Caco-2 (cell line): ENCODE data around the gene AP4S1. TPM values are rescaled to one million over a fixed set of nuclear protein-coding genes. Genes with fewer than 3 reads are reported as not detected.
"Not testable (repeated sequence)": the region's sequence is repeated elsewhere in the genome, so short reads cannot be mapped to it uniquely, and the experiment has no call there.

Experiments
- BruUV-seq: library from RNA; stranded (reverse); fragments of 400-500 nt; replicated peaks from 2 replicates; lab custom pipeline; 2021; lab: Mats Ljungman, UMichigan
- CTCF ChIA-PET: fragments of 300-600 bp; sonication (Branson Sonifier 250); formaldehyde crosslinking; loops from one replicate; lab custom pipeline; 2022; ENCODE audit warnings: antibody characterized with exemption; lab: Charles Lee
- POLR2A ChIA-PET: fragments of 300-600 bp; sonication (Branson Sonifier 250); formaldehyde crosslinking; loops from one replicate; lab custom pipeline; 2022; ENCODE audit warnings: antibody characterized with exemption; lab: Charles Lee
- DNase-seq, 2 experiments: peaks; one replicate each; pipeline versions ENCODE4 v3.0.0 to v3.0.0-alpha.2; 2020 to 2022
- H3K27me3 ChIP-seq: replicated peaks from 2 replicates; pipeline ENCODE4 v1.6.0; 2011; ENCODE audit warnings: low read length; ENCODE audit not compliant: control insufficient read depth, insufficient read depth
- H3K36me3 ChIP-seq: 2 replicates; pipeline ENCODE4 v1.5.1; 2011; ENCODE audit warnings: low read length; ENCODE audit not compliant: control insufficient read depth, insufficient read depth
- H3K4me1 ChIP-seq: fragments of 250-450 bp; sonication (Bioruptor Pico); 2 replicates; pipeline ENCODE4 v1.5.1; 2020; ENCODE audit warnings: mild to moderate bottlenecking
- H3K4me3 ChIP-seq: 2 replicates; pipeline ENCODE4 v1.5.1; 2011; ENCODE audit warnings: low read depth, mild to moderate bottlenecking, control low read depth, low read length
- H3K9me3 ChIP-seq: fragments of 250-450 bp; sonication (Bioruptor Pico); 2 replicates; pipeline ENCODE4 v1.5.1; 2020; ENCODE audit warnings: mild to moderate bottlenecking, moderate library complexity
- H3K27ac Mint-ChIP-seq: one replicate; pipeline ENCODE4 v1.8.0; 2022; ENCODE audit warnings: mixed read lengths; ENCODE audit not compliant: unreplicated experiment
- H3K27me3 Mint-ChIP-seq: one replicate; pipeline ENCODE4 v1.8.0; 2022; ENCODE audit warnings: mixed read lengths; ENCODE audit not compliant: insufficient read depth, unreplicated experiment
- H3K36me3 Mint-ChIP-seq: one replicate; pipeline ENCODE4 v1.8.0; 2022; ENCODE audit warnings: mild to moderate bottlenecking, mixed read lengths; ENCODE audit not compliant: insufficient read depth, unreplicated experiment
- H3K4me1 Mint-ChIP-seq: one replicate; pipeline ENCODE4 v1.8.0; 2022; ENCODE audit warnings: low read depth, mixed read lengths; ENCODE audit not compliant: unreplicated experiment
- H3K4me3 Mint-ChIP-seq: one replicate; pipeline ENCODE4 v1.8.0; 2022; ENCODE audit warnings: mild to moderate bottlenecking, moderate library complexity, mixed read lengths; ENCODE audit not compliant: unreplicated experiment
- H3K9me3 Mint-ChIP-seq: one replicate; pipeline ENCODE4 v1.8.0; 2022; ENCODE audit warnings: mixed read lengths; ENCODE audit not compliant: unreplicated experiment
- CTCF ChIP-seq, 2 experiments: fragments of 200-600 bp in 1 of 2; IDR thresholded peaks; 1 replicate in 1 of 2; 2 replicates in 1 of 2; pipeline versions ENCODE4 v1.5.1 to v1.8.0; 2011 to 2022; ENCODE audit warnings: antibody characterized with exemption in 1 of 2, control low read depth in 1 of 2, inconsistent platforms in 1 of 2, low read depth in 1 of 2, low read length in 1 of 2, mild to moderate bottlenecking in 1 of 2, moderate library complexity in 1 of 2; ENCODE audit not compliant: insufficient read depth in 1 of 2, severe bottlenecking in 1 of 2, unreplicated experiment in 1 of 2
- intact Hi-C: fragments of 100-400 bp; cut with micrococcal nuclease; formaldehyde crosslinking; loops from one replicate; pipeline ENCODE4 v1.10.0; 2022; ENCODE audit not compliant: unreplicated experiment
- total RNA-seq: library from RNA; stranded (reverse); gene quantifications from 2 replicates; pipeline ENCODE4 v1.2.3, GENCODE V29; 2022

Gene AP4S1
- total RNA-seq, 1 experiment from 2014 or later: 13.2 TPM

GRCh38 chr14:31051023-31051422 lies 25.6 kb downstream of the AP4S1 start:
- intact Hi-C loops: no loop called here
- ChIA-PET POLR2A (no interaction called here), CTCF (no interaction called here)
- no peaks in the 10 kb centered on the region for H3K27me3 ChIP-seq
- no peak for DNase-seq
- Mint-ChIP-seq H3K36me3 (no peaks in the 10 kb centered on the region), H3K4me3 (no peak overlapping the region), H3K27ac (no peak overlapping the region), H3K4me1 (no peaks in the 10 kb centered on the region), H3K27me3 (no peaks in the 10 kb centered on the region), H3K9me3 (no peaks in the 10 kb centered on the region)
- H3K9me3 ChIP-seq: no peaks in the 10 kb centered on the region
- BruUV-seq: no TSS peak
- TF ChIP-seq CTCF (IDR thresholded peaks at IDR 0.05; ENCODE audit: insufficient read depth in 1 of 2, low read depth in 1 of 2, low read length in 1 of 2, severe bottlenecking in 1 of 2, unreplicated experiment in 1 of 2): no peak
- H3K36me3 ChIP-seq: no peaks in the 10 kb centered on the region
- H3K4me1 ChIP-seq: no peaks in the 10 kb centered on the region
- no peak overlapping the region for H3K4me3 ChIP-seq

GRCh38 chr14:31051511-31051910 lies 26.1 kb downstream of the AP4S1 start:
- ChIA-PET CTCF (no interaction called here), POLR2A (no interaction called here)
- Mint-ChIP-seq H3K4me1 (no peaks in the 10 kb centered on the region), H3K27ac (no peak overlapping the region), H3K36me3 (no peaks in the 10 kb centered on the region), H3K9me3 (no peaks in the 10 kb centered on the region), H3K27me3 (no peaks in the 10 kb centered on the region), H3K4me3 (no peak overlapping the region)
- DNase-seq: no peak
- no peaks in the 10 kb centered on the region for H3K9me3 ChIP-seq
- no peaks in the 10 kb centered on the region for H3K4me1 ChIP-seq
- H3K4me3 ChIP-seq: no peak overlapping the region
- H3K27me3 ChIP-seq: no peaks in the 10 kb centered on the region
- no peaks in the 10 kb centered on the region for H3K36me3 ChIP-seq
- TF ChIP-seq CTCF (IDR thresholded peaks at IDR 0.05; ENCODE audit: insufficient read depth in 1 of 2, low read depth in 1 of 2, low read length in 1 of 2, severe bottlenecking in 1 of 2, unreplicated experiment in 1 of 2): no peak
- intact Hi-C loops: no loop called here
- BruUV-seq: no TSS peak

GRCh38 chr14:31052905-31053586 lies 27.6 kb downstream of the AP4S1 start:
- POLR2A ChIA-PET, H3K27me3 Mint-ChIP-seq, H3K36me3 ChIP-seq, CTCF ChIA-PET, H3K4me3 Mint-ChIP-seq, H3K27me3 ChIP-seq, BruUV-seq, H3K9me3 Mint-ChIP-seq, H3K36me3 Mint-ChIP-seq, H3K27ac Mint-ChIP-seq, H3K9me3 ChIP-seq, H3K4me3 ChIP-seq, DNase-seq, H3K4me1 Mint-ChIP-seq, H3K4me1 ChIP-seq, intact Hi-C loops: not testable (repeated sequence)
